GM19467 (cell line): ENCODE results near the gene OTOG.
A peak's percentile ranks its signal among the peaks of the same experiment; 100 is the strongest.

Experiments
- ATAC-seq: cut with Tn5 transposase; IDR thresholded peaks from one replicate; pipeline ENCODE4 v1.9.1; 2021; ENCODE audit warnings: mild to moderate bottlenecking, moderate library complexity; ENCODE audit not compliant: unreplicated experiment

OTOG gene, protein sequence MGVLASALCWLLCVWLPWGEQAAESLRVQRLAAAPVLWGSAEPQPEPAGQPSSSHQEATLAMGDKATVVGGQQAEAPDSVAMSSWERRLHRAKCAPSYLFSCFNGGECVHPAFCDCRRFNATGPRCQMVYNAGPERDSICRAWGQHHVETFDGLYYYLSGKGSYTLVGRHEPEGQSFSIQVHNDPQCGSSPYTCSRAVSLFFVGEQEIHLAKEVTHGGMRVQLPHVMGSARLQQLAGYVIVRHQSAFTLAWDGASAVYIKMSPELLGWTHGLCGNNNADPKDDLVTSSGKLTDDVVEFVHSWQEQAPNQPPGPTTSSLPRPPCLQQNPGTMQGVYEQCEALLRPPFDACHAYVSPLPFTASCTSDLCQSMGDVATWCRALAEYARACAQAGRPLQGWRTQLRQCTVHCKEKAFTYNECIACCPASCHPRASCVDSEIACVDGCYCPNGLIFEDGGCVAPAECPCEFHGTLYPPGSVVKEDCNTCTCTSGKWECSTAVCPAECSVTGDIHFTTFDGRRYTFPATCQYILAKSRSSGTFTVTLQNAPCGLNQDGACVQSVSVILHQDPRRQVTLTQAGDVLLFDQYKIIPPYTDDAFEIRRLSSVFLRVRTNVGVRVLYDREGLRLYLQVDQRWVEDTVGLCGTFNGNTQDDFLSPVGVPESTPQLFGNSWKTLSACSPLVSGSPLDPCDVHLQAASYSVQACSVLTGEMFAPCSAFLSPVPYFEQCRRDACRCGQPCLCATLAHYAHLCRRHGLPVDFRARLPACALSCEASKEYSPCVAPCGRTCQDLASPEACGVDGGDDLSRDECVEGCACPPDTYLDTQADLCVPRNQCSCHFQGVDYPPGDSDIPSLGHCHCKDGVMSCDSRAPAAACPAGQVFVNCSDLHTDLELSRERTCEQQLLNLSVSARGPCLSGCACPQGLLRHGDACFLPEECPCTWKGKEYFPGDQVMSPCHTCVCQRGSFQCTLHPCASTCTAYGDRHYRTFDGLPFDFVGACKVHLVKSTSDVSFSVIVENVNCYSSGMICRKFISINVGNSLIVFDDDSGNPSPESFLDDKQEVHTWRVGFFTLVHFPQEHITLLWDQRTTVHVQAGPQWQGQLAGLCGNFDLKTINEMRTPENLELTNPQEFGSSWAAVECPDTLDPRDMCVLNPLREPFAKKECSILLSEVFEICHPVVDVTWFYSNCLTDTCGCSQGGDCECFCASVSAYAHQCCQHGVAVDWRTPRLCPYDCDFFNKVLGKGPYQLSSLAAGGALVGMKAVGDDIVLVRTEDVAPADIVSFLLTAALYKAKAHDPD (N-terminal part only)

DNA sequence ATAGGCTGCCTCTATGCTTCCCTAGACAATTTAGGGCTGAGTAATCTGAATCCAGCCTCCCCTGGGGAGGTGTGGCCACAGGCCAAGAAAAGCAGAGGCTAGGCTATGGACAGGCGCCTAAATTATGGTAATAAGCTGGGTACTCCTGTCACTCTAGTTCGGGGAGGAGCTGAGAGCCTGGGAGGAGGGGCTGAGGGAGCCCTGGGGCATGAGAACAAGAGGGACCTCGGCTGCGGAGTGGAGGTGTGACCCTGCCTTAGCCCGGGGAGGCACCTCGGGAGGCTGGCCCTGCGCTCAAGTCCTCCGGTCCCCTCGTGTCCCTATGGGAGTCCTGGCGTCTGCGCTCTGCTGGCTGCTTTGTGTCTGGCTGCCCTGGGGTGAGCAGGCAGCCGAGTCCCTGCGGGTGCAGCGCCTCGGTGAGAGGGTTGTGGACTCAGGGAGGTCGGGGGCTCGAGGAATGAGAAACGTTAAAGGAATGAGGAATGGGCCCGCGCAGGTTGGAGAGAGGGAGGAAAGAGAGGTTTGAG, at the start of gene OTOG:
Gene OTOG, plus strand, starts transcription at position 209 of the 527 bp plus-strand sequence. Its CDS starts 114 bp downstream, at position 323.
- ATAC-seq, result no peak

DNA sequence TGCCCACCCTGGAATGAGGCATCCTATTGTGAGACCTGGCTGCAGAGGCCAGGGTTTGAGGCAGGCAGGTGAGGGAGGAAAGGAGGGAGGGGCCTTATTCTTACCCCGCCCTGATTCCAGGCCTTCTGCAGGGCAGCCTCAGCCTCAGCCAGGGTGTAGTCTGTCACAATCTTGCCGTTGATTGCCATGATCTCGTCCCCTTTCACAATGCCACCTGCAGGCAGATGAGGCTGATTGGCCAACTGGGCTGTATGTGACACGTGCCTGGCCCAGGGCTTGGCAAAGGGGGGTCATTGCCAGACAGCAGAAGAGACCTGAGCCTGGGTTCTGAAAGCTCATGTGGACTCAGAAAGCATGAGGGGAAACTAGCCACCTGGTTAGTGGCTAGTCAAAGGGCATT, 49.0 kb upstream of the OTOG start:
- ATAC-seq, result no peak

DNA sequence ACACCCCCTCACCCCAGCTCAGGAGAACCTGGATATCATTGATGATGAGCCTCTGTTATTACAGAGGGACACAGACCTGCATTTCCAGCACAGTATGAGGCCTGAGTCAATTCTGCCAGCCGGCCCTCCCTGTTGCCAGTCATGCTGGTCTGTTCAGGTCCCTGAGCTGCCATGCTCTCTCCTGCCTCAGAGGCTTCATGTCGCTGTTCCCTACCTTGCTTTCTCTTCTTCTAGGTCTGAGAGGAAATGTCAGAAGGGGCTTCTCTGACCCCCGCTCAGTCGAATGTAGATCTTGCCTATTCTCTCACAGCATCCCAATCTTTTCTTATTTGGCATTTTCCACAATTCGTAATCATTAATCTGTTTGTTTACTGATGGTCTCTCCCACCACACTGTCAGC, 48.6 kb upstream of the OTOG start:
- no peak for ATAC-seq

DNA sequence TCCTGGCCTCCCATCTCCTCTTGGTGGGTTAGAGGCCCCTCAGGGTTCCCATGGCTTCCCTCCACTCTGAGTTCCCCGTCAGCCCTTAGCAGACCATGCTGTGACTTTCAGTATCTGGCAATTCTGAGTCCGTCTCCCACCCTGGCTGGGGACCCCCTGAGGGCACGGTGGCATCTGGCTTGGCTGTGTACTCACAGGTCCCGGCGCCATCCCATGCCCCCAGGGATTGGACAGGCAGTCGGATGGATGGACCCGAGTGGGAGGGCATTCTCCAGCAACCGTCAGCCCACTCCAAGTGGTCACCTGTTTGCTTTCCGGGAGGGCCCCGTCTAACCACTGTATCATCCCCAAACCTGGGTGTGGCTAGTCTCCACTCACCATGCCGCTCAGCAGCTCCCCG, 46.4 kb upstream of the OTOG start:
- ATAC-seq, result no peak

DNA sequence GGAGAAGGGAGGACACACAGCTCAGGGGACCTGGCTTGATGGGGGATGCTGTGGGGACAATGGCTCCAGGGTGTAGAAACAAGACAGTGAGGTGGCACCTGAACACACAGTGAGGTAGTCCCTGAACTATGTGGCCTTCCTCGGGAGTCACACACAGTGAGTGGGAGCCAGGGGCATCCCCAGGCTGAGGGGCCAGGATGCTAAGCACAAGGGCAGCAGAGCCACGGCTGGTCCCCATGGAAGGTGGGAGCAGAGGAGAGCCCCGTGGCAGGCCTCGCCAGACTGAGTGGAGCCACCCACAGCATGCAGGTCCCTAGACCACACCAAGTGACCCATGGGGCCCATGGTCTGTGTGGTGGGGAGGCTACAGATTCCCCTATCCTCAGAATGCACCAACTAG, 44.4 kb upstream of the OTOG start:
- no peak for ATAC-seq

DNA sequence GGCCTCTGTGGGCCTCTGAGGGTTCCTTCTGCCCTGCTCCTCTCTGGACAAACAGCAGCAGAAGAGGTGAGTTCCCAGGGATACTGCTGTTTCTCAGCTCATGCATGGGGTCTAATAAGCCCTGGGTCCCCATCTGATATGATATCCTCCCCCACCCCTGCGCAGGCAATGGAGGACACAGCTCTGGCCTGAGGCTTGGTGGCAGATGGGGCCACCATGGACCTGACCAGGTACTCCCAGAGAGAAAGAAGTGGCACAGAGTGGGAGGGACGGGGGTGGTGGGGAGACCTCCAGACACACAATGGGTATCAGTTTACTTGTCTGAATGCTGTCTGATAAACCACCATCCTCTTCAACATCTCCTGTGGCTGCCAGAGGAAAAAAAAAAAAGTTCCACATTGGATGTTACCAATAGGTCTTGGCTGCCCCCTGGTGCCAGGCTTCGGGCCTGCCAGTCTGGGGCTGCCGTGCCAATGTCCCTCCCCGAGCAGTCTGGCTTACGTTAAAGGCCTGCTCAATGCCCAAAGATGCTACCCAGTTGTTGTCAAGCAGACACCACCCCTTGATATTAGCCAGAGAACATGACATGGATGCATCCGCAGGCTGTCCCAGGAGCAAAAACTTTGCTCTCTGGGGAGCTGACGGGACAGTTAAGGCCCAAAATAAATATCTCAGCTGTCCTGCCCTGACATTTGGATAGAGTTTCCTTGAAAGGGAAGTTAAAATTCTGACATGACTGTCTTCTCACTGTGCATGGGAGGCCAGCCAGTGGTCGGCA, 42.5 kb upstream of the OTOG start:
- ATAC-seq, result peak; percentile 67

DNA sequence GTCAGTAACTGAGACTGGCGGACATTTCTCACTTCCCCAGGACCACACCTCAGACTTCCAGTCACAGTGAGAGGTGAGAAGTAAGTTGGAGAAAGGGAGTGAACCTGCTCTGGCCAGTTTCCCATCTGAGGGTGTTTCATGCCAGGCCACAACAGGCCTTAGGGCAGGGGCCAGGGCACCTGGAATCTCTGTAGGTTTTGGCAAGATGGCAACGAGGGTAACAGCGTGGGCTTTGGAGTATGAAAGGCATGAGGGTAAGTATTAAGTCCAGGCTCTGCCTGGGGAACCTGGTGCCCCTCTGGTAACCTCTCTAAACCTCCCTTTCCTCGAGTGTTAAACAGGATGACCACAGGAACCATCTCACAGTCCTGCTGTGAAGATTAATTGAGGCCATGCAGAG, 41.9 kb upstream of the OTOG start:
- no peak for ATAC-seq

DNA sequence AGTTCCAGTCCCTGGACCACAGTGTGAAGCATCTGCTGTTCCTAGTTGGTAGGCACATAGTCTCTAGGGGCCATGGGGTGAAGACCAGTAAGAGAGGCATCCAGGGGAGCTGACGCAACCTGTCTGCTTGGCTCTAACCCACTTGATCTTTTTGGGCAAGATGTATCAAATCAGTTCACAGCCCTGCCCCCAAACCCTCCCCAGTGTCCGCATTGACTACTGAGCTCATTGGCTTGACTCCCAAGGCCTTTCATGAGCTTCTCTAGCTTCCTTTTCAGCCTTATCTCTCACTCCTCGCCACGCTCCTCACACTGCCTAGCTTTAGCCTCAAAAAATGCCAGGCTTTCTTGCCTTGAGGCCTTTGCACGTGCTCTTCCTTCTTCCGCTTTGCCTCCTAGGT, 40.7 kb upstream of the OTOG start:
- no peak for ATAC-seq

DNA sequence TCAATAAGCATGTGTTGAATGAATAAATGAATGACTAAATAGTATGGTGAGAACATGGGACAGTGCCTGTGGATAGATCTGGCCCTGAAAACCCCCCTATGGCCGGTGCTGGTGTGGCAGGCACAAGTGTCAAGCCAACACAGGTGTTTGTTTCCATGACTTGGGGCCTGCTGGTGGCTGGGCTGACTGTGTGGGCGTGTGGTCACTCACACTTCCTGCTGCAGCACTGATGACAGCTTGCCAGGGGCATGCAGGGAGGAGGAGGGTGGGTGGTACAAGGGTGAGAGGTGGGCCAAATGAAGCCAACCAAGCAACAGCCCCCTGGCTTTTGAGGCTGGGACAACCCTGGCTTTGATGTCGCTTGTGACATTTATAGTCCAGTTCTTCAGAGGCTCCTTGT, 40.1 kb upstream of the OTOG start:
- ATAC-seq, result no peak

DNA sequence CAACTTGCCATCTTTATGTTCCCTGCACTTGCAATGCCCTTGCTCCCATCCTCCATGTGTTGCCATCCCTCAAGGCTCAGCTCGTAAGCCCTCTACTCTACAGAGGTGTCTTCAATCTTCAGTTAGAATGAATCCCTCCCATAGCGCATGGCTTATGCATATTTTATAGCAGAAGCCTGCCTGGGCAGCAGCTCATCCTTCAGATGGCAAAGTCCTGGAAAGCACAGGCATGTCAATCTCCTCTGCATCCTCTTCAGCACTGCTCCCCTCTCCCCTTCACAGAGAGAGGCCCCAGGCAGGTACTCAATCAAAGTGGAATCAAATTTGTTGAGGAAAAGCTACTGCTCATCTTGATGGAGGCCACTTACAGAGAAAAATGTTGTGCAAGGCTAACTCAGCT, 39.3 kb upstream of the OTOG start:
- ATAC-seq, result no peak

DNA sequence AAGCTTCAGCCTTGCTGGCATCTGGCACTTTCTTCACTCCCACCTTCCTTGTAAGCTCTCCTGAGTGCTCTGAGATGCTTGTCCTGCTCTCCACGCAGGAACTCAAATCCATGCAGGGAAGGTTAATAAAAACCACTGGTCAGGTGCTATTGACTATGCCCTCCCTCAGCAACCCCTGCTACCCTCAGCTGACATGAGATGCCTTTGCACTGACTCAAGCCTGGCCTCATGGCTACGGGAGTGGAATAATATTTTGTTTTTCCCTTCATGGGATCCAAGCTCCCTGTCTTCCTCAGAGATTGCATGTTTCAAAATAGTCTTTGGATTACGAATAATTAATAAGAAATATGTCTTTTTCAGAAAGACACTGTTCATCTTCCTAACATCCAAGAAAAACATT, 38.8 kb upstream of the OTOG start:
- no peak for ATAC-seq

DNA sequence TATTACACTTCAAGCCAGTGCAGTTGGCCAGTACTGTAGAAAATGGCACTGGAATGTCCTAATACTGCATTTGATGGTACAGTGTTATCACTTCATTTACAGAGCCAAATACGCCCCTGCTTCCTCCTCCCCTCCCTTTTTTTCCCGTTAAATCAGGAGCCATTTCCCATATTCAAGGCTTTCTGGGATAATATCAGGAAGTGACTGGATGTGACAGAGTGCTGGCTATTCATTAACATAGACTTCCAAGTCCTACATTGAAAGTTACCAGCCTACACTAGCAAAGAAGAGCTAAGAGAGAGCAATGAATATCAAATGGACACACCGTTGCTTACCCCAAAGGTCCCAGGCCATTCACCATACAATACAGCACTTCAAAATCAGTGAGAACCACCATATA, 38.3 kb upstream of the OTOG start:
- no peak for ATAC-seq

DNA sequence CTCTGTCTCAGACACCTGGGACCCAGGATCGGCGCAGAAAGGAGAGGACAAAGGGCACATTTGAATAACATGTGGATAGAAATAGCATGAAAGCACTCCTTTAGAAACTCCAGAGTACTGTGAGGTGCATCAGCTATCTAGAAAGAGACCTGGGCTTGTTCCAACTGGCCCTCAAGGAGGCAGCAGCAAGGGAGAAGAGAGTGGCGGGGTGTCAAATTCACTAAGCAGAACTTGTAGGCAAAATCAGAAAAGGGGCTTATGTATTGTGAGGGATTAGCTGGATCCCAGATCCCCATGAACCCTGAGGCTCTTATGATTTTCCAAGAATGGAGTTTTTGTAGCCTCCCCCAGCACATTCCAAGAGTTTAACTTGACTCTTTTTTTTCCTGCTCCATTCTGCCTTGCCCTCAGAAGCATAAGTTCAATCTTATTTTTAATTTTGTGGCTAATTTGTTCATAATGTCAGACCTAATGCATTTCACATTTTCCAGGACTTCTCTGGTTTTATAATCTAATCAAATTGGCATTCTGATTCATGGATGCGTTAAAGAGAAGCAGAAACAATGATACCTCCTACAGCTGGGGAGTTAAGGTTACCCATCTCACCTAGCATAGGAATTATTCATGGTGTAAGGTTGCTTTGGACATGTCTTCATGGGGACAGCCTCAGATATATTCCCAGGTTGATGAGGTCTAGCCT, 36.4 kb upstream of the OTOG start:
- no peak for ATAC-seq

DNA sequence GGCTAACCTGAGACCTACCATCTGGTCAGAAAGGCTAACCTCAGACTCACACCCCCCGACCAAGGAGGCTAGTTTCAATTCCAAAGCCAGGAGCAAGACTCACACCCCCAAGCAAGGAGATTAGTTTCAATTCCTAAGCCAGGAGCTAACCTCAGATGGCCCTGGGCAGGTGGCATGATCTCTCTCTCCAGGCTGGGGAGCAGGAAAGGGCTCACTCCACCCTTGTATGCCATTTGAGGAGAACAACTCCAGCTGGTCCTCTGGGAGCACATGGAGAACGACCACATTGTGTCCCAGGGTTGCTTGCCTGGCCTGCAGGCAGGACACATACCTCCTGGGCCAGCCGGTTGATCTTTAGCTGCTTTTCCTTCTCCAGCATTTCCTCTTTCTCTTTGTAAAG, 35.5 kb upstream of the OTOG start:
- no peak for ATAC-seq

DNA sequence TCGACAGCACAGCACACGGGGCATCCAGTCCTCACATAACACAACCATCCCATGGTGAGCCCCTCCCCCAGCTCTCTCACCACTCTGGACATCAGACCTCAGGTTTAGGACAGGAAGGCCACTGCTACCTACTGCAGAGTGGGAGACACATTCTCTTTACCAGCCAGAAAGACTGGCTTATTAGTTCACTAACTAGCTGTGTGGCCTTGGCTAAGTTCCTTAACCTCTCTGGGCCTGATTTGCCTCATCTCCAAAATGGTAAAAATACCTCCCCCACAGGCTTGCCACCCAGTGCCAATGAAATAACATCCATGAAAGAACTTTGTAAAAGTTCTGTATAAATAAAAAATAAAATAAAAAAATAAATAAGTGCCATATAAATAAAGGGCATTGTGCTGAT, 35.0 kb upstream of the OTOG start:
- no peak for ATAC-seq

DNA sequence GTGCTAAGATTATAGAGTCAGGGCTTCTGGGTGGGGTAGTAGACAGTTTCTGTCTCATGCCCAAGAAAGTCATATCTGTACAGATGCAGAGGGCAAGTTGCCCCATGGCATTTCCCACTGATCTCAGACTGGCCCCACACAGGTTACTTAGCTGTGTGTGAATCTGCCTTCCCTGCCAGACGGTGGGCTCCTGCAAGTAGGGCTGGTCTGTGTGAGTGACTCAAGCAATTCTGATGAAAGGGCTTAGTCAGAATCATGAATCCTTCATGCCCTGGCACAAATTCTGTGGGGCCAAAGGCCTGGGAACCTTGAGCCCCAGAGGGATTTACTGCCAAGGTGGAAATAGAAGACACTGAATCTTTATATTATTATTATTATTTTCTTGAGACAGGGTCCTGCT, 33.2 kb upstream of the OTOG start:
- ATAC-seq, result no peak

DNA sequence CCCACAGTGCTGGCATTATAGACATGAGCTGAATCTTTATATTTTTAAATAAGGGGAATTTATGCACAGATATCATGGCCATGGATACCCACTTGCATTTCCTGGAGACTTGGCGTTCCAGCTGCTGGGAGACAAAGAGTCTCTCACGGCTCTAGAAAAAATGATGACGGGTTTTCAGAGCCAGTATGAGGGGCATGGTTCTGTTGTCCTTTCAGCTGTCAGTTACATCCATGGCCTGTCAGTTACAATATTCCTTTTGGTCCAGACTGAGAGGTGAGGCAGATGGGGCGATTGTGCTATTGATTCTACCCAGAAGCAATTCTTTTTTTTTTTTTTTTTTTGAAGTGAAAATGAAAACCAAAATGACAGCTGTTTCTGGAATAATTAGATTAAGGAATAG, 32.6 kb upstream of the OTOG start:
- no peak for ATAC-seq

DNA sequence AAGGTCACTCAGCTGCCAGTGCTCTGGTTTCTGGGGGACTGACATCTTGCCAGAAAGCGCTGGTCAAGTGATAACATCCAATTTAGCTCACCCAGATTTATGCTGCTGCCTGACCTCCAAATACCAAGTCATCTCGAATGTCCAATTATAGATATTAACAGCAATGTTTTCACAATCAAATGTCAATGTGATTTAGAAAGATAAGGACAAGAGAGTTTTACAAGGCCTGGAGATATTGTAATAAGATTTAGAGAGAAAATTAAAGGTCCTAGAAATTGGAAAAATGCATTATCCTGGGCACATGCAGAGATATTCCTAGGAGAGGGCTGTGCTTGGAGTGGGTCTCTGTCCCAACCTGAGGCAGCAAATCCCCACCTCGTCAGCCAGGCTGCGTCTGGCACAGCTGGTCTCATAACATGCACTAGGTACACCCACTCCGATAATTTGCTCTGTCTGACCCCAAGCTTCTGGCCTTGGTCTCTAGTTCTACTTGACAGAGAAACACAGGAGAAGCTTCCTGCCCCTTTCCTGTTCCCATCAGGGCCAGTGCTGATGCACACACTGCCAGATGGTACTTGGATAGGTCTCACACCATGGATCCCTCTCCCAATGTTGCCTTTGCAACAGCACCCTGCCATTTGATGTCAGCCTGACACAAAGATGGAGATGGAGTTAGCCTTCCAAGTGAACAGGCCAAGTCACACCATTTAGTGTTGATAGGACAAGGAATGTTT, 31.4 kb upstream of the OTOG start:
- no peak for ATAC-seq

DNA sequence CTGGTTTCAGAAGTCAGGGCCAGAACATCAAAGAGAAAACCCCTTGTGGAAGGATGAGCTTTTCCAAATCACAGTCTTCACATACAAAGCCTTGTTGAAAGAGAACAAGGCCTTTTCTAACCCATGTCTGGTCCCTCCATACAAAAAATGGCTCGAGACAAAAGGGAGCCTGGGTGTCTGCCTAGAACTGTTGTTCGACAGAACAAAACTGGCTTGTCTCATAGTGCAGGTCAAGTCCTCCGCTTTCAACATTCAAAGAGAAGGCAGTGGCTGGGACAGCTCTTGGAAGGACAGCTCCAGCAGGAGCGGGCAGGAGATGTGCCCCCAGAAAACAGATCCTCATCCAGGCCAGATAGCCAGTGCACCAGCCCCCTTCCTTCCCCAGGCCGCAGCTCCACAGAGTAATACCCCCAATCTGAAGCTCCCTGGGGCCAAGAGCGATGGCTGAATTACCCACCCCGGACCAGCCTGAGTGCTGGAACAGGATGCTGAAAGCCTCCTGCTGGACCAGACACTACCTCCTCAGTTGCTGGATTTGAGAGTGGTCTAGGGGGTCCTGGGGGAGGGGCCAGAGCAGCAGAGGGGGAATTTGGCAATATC, 30.4 kb upstream of the OTOG start:
- no peak for ATAC-seq
